ENCODE results near the gene MRPL46. TPM values are rescaled to one million over a fixed set of nuclear protein-coding genes. Genes with fewer than 3 reads are reported as not detected.

Gene MRPL46
- total RNA-seq, 2 donors from 2014 or later: 24.5 TPM

DNA sequence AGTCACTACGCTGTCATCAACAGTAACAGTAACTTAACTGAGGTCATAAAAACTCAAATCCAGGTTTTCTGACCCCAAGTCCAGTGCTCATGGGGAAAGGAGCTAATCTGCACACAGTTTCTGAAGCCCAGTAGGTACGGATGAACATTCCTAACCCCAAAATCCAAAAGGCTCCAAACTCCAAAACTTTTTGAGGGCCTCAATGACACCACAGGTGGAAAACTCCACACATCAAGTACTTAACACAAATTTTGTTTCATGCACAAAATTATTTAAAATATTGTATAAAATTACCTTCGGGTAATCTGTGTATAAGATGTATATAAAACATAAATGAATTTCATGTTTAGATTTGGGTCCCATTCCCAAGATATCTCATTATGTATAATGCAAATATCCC is 10.5 kb downstream of the MRPL46 start:
- 96 to 100% methylated on average over 2 of the region's 3 CpGs for WGBS, 2 experiments (ENCODE audit: insufficient coverage in 1 of 2, insufficient read length in 1 of 2)
- Histone ChIP-seq H3K9ac (ENCODE audit: extremely low read depth, low read length, poor library complexity, severe bottlenecking) (no peak overlapping the region), H3K27me3 (ENCODE audit: control insufficient read depth, insufficient read depth, low read length, poor library complexity, severe bottlenecking) (peaks cover 14% of the 10 kb centered on the region), H3K27ac (ENCODE audit: low read depth, low read length) (no peak overlapping the region), H3K36me3 (ENCODE audit: control insufficient read depth, insufficient read depth, low read length) (peaks cover 41% of the 10 kb centered on the region), H3K4me3 (ENCODE audit: low read length) (no peak overlapping the region), H3K4me1 (ENCODE audit: control insufficient read depth, insufficient read depth, low read length) (no peaks in the 10 kb centered on the region), H3K9me3 (ENCODE audit: control insufficient read depth, low read length) (no peaks in the 10 kb centered on the region)
- H3K4me3 Mint-ChIP-seq: no peak overlapping the region
- no peaks in the 10 kb centered on the region for H3K9me3 Mint-ChIP-seq
- peaks cover 20% of the 10 kb centered on the region for H3K36me3 Mint-ChIP-seq (ENCODE audit: low read depth)
- H3K4me1 Mint-ChIP-seq: peaks cover 14% of the 10 kb centered on the region
- TF ChIP-seq, protein P1, sequence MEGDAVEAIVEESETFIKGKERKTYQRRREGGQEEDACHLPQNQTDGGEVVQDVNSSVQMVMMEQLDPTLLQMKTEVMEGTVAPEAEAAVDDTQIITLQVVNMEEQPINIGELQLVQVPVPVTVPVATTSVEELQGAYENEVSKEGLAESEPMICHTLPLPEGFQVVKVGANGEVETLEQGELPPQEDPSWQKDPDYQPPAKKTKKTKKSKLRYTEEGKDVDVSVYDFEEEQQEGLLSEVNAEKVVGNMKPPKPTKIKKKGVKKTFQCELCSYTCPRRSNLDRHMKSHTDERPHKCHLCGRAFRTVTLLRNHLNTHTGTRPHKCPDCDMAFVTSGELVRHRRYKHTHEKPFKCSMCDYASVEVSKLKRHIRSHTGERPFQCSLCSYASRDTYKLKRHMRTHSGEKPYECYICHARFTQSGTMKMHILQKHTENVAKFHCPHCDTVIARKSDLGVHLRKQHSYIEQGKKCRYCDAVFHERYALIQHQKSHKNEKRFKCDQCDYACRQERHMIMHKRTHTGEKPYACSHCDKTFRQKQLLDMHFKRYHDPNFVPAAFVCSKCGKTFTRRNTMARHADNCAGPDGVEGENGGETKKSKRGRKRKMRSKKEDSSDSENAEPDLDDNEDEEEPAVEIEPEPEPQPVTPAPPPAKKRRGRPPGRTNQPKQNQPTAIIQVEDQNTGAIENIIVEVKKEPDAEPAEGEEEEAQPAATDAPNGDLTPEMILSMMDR (conservative IDR thresholded peaks at IDR 0.05): no peak
- H3K27me3 Mint-ChIP-seq (ENCODE audit: insufficient read depth): peaks cover 10% of the 10 kb centered on the region
- no peak for DNase-seq
- no peak overlapping the region for H3K27ac Mint-ChIP-seq

DNA sequence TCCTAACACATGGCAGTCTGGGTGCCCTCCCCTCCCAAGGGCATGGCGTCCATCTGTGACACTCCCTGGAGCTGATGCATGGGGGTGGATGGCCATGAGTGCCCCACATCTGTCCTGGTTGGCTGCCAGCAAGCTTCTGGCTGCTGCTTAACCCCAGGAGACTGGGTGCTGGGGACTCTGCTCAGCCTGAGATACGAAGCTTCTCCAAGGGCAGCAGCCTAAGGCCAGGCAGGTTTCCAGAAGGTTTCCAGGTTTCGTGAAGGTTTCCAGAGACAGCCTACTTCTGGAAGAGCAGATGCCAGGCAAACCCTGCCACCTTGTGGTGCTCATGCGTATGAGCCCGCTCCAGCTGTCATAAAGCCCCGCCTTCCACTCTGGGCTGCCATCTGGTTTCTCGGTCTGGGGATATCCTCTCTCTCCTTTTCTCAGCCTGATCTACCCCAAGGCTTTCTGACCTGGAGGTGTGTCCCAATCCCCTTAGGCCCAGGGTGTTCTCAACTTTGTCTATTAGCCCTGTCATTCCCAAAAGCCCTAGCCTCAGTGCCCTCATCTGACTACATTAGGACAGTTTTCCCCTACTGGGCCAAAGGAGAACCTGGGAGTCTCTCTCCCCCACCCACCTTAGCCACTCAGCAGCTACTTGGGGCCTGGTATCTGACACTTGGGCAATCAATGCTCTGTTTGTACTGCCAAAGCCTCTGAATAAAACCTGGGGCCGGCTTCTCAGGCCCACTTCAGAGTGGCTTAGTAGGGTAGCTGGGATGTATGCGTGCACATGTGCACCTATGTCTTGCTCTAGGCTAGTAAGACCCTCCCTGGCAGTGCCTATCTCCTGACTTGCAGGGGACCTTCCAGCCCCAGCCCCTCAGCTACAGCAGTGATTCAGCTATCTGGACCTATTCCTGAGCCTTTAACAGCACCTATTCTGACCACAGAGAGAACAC is 12.0 kb downstream of the MRPL46 start:
- WGBS, 2 experiments (ENCODE audit: insufficient coverage in 1 of 2, insufficient read length in 1 of 2): 46 to 77% methylated on average over 5 to 9 of the region's 9 CpGs
- Mint-ChIP-seq H3K27ac (no peak overlapping the region), H3K36me3 (ENCODE audit: low read depth) (peaks cover 11% of the 10 kb centered on the region), H3K4me3 (no peak overlapping the region), H3K4me1 (peaks cover 14% of the 10 kb centered on the region), H3K27me3 (ENCODE audit: insufficient read depth) (peaks cover 26% of the 10 kb centered on the region), H3K9me3 (no peaks in the 10 kb centered on the region)
- peaks cover 26% of the 10 kb centered on the region for H3K36me3 ChIP-seq (ENCODE audit: control insufficient read depth, insufficient read depth, low read length)
- peaks cover 25% of the 10 kb centered on the region for H3K27me3 ChIP-seq (ENCODE audit: control insufficient read depth, insufficient read depth, low read length, poor library complexity, severe bottlenecking)
- no peaks in the 10 kb centered on the region for H3K4me1 ChIP-seq (ENCODE audit: control insufficient read depth, insufficient read depth, low read length)
- peak; percentile 91 for DNase-seq
- no peak overlapping the region for H3K4me3 ChIP-seq (ENCODE audit: low read length)
- H3K9ac ChIP-seq (ENCODE audit: extremely low read depth, low read length, poor library complexity, severe bottlenecking): no peak overlapping the region
- H3K27ac ChIP-seq (ENCODE audit: low read depth, low read length): no peak overlapping the region
- H3K9me3 ChIP-seq (ENCODE audit: control insufficient read depth, low read length): no peaks in the 10 kb centered on the region
- TF ChIP-seq, protein P1 (conservative IDR thresholded peaks at IDR 0.05): peak; percentile 91

DNA sequence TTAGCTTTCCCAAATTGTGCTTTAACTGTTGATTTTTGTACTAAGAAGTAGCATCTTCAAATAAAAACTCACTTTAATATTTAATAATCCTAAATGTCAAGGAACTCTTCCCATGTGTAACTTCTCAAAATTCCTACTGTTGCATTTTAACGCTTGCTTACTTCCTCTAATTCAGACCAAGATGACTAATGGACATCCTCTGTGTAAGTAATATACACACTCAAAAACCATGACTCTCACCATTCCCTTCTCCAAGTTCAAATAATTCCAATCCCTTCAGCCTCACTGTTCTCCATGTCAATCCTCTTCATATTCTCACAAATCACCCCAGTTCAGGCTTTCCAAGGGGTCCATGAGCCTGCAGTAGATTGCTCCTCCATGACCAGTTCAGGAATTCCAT is 13.0 kb downstream of the MRPL46 start:
- Mint-ChIP-seq H3K36me3 (ENCODE audit: low read depth) (peaks cover 2% of the 10 kb centered on the region), H3K27me3 (ENCODE audit: insufficient read depth) (peaks cover 35% of the 10 kb centered on the region), H3K4me3 (no peak overlapping the region), H3K9me3 (no peaks in the 10 kb centered on the region), H3K27ac (no peak overlapping the region), H3K4me1 (peaks cover 14% of the 10 kb centered on the region)
- Histone ChIP-seq H3K9ac (ENCODE audit: extremely low read depth, low read length, poor library complexity, severe bottlenecking) (no peak overlapping the region), H3K27ac (ENCODE audit: low read depth, low read length) (no peak overlapping the region), H3K27me3 (ENCODE audit: control insufficient read depth, insufficient read depth, low read length, poor library complexity, severe bottlenecking) (peaks cover 33% of the 10 kb centered on the region), H3K9me3 (ENCODE audit: control insufficient read depth, low read length) (no peaks in the 10 kb centered on the region), H3K4me1 (ENCODE audit: control insufficient read depth, insufficient read depth, low read length) (no peaks in the 10 kb centered on the region), H3K36me3 (ENCODE audit: control insufficient read depth, insufficient read depth, low read length) (peaks cover 17% of the 10 kb centered on the region), H3K4me3 (ENCODE audit: low read length) (no peak overlapping the region)
- TF ChIP-seq, protein P1 (conservative IDR thresholded peaks at IDR 0.05): no peak
- DNase-seq: no peak
- WGBS, 2 experiments (ENCODE audit: insufficient coverage in 1 of 2, insufficient read length in 1 of 2): 96 to 100% methylated on average over 1 of the region's 1 CpG

Data from endodermal cell (in vitro differentiated cells).